Right lobe of liver (tissue), 4 donors: ENCODE results near the gene RERE.

Source experiments
- CTCF ChIP-seq, 4 donors: fragments of 200-600 bp in 3 of 4; fragments of 450-650 bp in 1 of 4; IDR thresholded peaks; one replicate each; pipeline versions ENCODE4 v1.5.1 to v1.8.0; 2016 to 2022; ENCODE audit warnings: antibody characterized with exemption in 4 of 4, mild to moderate bottlenecking in 2 of 4
- POLR2A ChIP-seq: fragments of 450-650 bp; IDR thresholded peaks from one replicate; pipeline ENCODE4 v1.6.1; 2017; ENCODE audit warnings: antibody characterized with exemption, mild to moderate bottlenecking
- donor health status: DM: no; HTN: no; CAD: no.
- donor health status: DM: no; HTN: no; CAD: no.
- donor health status: DM: no; HTN: yes; CAD: no.

- TF ChIP-seq CTCF (IDR thresholded peaks at IDR 0.05) = no peak
- TF ChIP-seq POLR2A = no peak
These were observed 426.7 kb downstream of the RERE start for GRCh38 chr1:8390707-8391106.
